RWPE2 (cell line): ENCODE data around the gene TMPRSS3.

ENCODE experiments used
- ATAC-seq: fragments of 200-7000 bp; cut with Tn5 transposase; 3 replicates; pipeline ENCODE4 v1.9.1; 2021; ENCODE audit warnings: low read depth
- DNase-seq: peaks from one replicate; pipeline ENCODE4 v3.0.0-alpha.2; 2020; ENCODE audit warnings: low spot score
- H3K27ac ChIP-seq: fragments of 450-650 bp; 2 replicates; pipeline ENCODE4 v1.5.1; 2017; ENCODE audit warnings: mild to moderate bottlenecking; ENCODE audit not compliant: poor library complexity, severe bottlenecking
- H3K27me3 ChIP-seq: fragments of 250-450 bp; sonication (Bioruptor Pico); 2 replicates; pipeline ENCODE4 v1.5.1; 2021; ENCODE audit warnings: mild to moderate bottlenecking, moderate library complexity; ENCODE audit not compliant: insufficient read depth, poor library complexity, severe bottlenecking
- H3K36me3 ChIP-seq: fragments of 250-450 bp; sonication (Bioruptor Pico); 2 replicates; pipeline ENCODE4 v1.5.1; 2020; ENCODE audit warnings: low read depth, mild to moderate bottlenecking, moderate library complexity
- H3K4me1 ChIP-seq: fragments of 250-450 bp; sonication (Bioruptor Pico); 2 replicates; pipeline ENCODE4 v1.5.1; 2021; ENCODE audit warnings: mild to moderate bottlenecking, moderate library complexity; ENCODE audit not compliant: insufficient read depth, poor library complexity, severe bottlenecking
- H3K4me3 ChIP-seq: fragments of 250-450 bp; sonication (Bioruptor Pico); 2 replicates; pipeline ENCODE4 v1.5.1; 2021; ENCODE audit warnings: mild to moderate bottlenecking, moderate library complexity; ENCODE audit not compliant: severe bottlenecking
- H3K9me3 ChIP-seq: fragments of 250-450 bp; sonication (Bioruptor Pico); 2 replicates; pipeline ENCODE4 v1.5.1; 2021; ENCODE audit warnings: mild to moderate bottlenecking, moderate library complexity; ENCODE audit not compliant: severe bottlenecking
- TF ChIP-seq, protein P1 (sequence below): fragments of 450-650 bp; IDR thresholded peaks from one replicate; pipeline ENCODE4 v1.5.1; 2017; ENCODE audit warnings: mild to moderate bottlenecking, moderate library complexity; ENCODE audit not compliant: poor library complexity, severe bottlenecking

The TMPRSS3 gene

DNA sequence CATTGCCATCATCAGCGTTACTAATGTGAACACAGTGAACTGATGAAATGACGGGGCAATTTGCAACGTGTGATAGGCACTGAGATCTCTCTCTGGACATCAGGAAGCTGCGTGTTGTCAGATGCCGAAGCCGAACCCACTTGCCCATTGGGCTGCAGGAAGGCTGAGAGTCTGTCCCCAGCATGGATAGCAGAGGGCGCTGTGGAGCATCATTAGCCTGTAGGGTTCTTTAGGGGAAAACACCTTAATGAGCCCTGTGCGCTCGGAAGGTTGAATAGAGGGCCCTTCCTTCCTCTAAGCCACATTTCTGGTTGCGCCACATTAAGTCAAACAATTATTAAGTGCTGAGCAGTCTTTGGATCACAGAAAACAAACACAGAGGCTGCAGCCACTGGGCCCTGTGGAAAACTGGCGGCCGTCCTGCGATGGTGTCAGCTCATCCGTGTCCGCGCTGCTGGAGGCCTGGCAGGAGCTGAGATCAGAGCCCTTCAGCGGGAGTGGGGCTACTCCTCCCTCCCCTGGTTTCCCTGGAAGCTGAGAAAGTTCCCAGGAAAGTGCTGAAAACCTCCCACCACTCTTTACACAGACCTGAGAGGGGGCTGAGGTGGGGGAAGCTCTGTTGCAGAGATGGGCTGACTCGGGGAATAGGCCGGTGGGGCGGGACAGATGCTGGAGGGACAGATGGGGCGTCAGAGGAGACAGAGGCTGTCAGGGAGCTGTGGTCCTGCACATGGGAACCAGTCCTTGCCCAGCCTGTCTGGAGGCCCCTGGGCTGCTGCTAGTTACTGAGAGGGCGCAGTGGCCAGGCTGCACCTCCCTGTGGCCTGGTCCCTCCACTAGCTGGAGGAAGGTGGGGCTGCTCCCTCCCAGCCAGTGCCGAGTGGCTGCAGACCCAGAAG is 57.8 kb downstream of the TMPRSS3 start:
- no peak overlapping the region for H3K27ac ChIP-seq
- no peaks in the 10 kb centered on the region for H3K4me1 ChIP-seq
- TF ChIP-seq, protein P1, sequence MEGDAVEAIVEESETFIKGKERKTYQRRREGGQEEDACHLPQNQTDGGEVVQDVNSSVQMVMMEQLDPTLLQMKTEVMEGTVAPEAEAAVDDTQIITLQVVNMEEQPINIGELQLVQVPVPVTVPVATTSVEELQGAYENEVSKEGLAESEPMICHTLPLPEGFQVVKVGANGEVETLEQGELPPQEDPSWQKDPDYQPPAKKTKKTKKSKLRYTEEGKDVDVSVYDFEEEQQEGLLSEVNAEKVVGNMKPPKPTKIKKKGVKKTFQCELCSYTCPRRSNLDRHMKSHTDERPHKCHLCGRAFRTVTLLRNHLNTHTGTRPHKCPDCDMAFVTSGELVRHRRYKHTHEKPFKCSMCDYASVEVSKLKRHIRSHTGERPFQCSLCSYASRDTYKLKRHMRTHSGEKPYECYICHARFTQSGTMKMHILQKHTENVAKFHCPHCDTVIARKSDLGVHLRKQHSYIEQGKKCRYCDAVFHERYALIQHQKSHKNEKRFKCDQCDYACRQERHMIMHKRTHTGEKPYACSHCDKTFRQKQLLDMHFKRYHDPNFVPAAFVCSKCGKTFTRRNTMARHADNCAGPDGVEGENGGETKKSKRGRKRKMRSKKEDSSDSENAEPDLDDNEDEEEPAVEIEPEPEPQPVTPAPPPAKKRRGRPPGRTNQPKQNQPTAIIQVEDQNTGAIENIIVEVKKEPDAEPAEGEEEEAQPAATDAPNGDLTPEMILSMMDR = peak; percentile 36
- no peak for DNase-seq
- ATAC-seq = no peak; the same call in 2 of the 3 replicates
- H3K9me3 ChIP-seq = no peaks in the 10 kb centered on the region
- H3K4me3 ChIP-seq = no peak overlapping the region
- no peaks in the 10 kb centered on the region for H3K36me3 ChIP-seq
- peaks cover 2% of the 10 kb centered on the region for H3K27me3 ChIP-seq

DNA sequence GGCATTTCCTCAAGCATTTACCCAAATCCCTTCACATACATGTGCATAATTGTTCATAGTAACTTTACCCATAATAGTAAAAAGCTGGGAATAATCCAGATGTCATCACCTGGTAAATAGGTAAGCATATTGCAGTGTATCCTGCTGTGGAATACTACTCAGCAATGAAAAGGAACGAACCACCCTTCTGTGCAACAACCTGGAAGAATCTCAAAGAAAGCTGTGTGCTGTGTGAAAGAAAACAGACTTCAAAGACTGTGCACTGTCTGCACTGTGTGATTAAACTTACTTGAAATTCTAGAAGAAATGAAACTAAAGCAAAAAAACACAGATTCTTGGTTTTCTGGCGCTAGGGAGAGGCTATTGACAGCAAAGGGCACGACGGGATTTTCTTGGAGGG is 58.6 kb downstream of the TMPRSS3 start:
- no peak for ATAC-seq
- Histone ChIP-seq H3K36me3 (no peaks in the 10 kb centered on the region), H3K27me3 (peaks cover 2% of the 10 kb centered on the region), H3K27ac (no peak overlapping the region), H3K9me3 (no peaks in the 10 kb centered on the region), H3K4me3 (no peak overlapping the region), H3K4me1 (no peaks in the 10 kb centered on the region)
- TF ChIP-seq, protein P1 = no peak
- DNase-seq = no peak

DNA sequence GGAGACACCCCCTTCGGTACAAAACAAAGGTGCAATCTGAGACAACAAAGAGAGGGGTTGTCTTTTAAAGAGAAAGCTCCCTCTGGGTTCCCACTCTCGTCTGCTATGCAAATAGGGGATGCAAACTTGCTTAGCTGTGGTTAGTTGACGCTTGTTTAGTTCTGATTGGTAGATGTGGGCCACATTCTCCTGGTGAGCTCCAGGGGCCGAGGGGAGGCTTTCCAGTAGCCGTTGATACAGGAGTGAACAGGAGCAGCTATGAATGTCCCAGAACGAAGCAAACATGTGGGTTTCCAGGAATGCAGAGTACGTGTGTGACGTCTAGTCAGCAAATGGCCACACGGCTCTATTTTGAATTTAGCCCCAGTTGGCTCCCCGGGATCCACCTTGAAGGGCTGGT is 59.8 kb downstream of the TMPRSS3 start:
- Histone ChIP-seq H3K4me3 (no peak overlapping the region), H3K9me3 (no peaks in the 10 kb centered on the region), H3K36me3 (no peaks in the 10 kb centered on the region), H3K27ac (no peak overlapping the region), H3K4me1 (no peaks in the 10 kb centered on the region), H3K27me3 (peaks cover 2% of the 10 kb centered on the region)
- DNase-seq (no peak), ATAC-seq (no peak)
- TF ChIP-seq, protein P1 = no peak

DNA sequence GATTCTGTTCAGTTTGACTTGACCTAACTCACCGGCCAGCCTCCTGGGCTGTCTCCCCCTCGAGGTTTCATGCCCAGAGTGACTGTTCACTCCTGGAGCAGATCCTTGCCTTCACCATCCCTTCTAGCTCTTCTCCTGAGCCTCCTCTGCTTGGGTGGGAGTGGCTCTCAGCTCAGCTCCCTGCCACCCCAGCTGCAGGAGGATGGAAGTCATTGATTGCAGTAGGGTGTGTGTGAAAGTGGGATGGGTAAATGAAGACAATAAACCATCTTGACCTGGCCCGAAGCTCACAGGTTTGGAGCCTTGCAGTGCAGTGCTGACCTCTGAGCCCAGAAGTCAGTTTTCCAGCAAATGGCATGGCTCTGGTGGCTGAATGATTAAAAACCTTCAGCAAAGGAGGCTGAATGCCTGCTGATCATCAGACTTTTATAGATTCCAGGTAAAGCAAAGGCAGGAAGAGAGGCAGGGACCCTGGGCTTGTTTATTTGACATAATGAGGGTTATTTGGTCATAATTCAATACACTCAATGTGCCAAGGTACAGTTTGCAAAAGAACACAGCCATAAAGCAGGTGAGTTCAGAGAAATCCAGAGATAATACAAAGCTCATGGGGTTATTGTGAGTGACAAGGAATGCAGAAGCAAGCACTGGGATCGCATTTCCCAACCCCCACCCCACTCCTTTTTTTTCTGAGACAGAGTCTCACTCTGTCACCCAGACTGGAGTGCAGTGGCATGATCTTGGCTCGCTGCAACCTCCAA is 63.1 kb downstream of the TMPRSS3 start:
- TF ChIP-seq, protein P1 = no peak
- H3K4me1 ChIP-seq = no peaks in the 10 kb centered on the region
- no peaks in the 10 kb centered on the region for H3K36me3 ChIP-seq
- H3K4me3 ChIP-seq = no peak overlapping the region
- no peak for DNase-seq
- H3K27me3 ChIP-seq = peaks cover 3% of the 10 kb centered on the region
- H3K27ac ChIP-seq = no peak overlapping the region
- no peaks in the 10 kb centered on the region for H3K9me3 ChIP-seq
- no peak for ATAC-seq
